Endodermal cell (in vitro differentiated cells): ENCODE results near the gene CCDC102A. TPM values are rescaled to one million over a fixed set of nuclear protein-coding genes. Genes with fewer than 3 reads are reported as not detected.

Experiments used
- DNase-seq: peaks from one replicate; pipeline ENCODE4 v3.0.0-alpha.2; 2017
- H3K27ac ChIP-seq: 2 replicates; pipeline ENCODE4 v1.5.1; 2013; ENCODE audit warnings: mild to moderate bottlenecking, low read depth, low read length, moderate library complexity
- H3K27me3 ChIP-seq: 2 replicates; pipeline ENCODE4 v1.6.1; 2013; ENCODE audit warnings: mild to moderate bottlenecking, low read length, moderate library complexity; ENCODE audit not compliant: insufficient read depth, control insufficient read depth, poor library complexity, severe bottlenecking
- H3K36me3 ChIP-seq: 2 replicates; pipeline ENCODE4 v1.7.0; 2013; ENCODE audit warnings: mild to moderate bottlenecking, low read length, moderate library complexity; ENCODE audit not compliant: control insufficient read depth, insufficient read depth
- H3K4me1 ChIP-seq: one replicate; pipeline ENCODE4 v1.7.0; 2013; ENCODE audit warnings: low read length; ENCODE audit not compliant: control insufficient read depth, insufficient read depth
- H3K4me3 ChIP-seq: 2 replicates; pipeline ENCODE4 v1.5.1; 2013; ENCODE audit warnings: mild to moderate bottlenecking, low read length, moderate library complexity
- H3K9ac ChIP-seq: 2 replicates; pipeline ENCODE4 v1.6.1; 2013; ENCODE audit warnings: mild to moderate bottlenecking, low read length, moderate library complexity; ENCODE audit not compliant: poor library complexity, severe bottlenecking; ENCODE audit errors: extremely low read depth
- H3K9me3 ChIP-seq: 2 replicates; pipeline ENCODE4 v1.6.1; 2013; ENCODE audit warnings: mild to moderate bottlenecking, low read length, moderate library complexity; ENCODE audit not compliant: control insufficient read depth
- H3K27ac Mint-ChIP-seq: 2 replicates; pipeline ENCODE4 v1.8.0; 2020; ENCODE audit warnings: mixed read lengths
- H3K27me3 Mint-ChIP-seq: 2 replicates; pipeline ENCODE4 v1.8.0; 2021; ENCODE audit warnings: mild to moderate bottlenecking, mixed read lengths; ENCODE audit not compliant: insufficient read depth
- H3K36me3 Mint-ChIP-seq: 2 replicates; pipeline ENCODE4 v1.8.0; 2020; ENCODE audit warnings: low read depth, mixed read lengths
- H3K4me1 Mint-ChIP-seq: 2 replicates; pipeline ENCODE4 v1.8.0; 2020; ENCODE audit warnings: mixed read lengths
- H3K4me3 Mint-ChIP-seq: 2 replicates; pipeline ENCODE4 v1.8.0; 2020; ENCODE audit warnings: mild to moderate bottlenecking, moderate library complexity, mixed read lengths
- H3K9me3 Mint-ChIP-seq: 2 replicates; pipeline ENCODE4 v1.8.0; 2020; ENCODE audit warnings: mild to moderate bottlenecking, mixed read lengths
- CTCF ChIP-seq: fragments of 200-600 bp; sonication (generic); conservative IDR thresholded peaks from 2 replicates; pipeline ENCODE4 v1.5.0; 2021; ENCODE audit warnings: antibody characterized with exemption, mild to moderate bottlenecking
- WGBS, 2 experiments: methylation state at CpG; one replicate each; pipeline versions ENCODE4 v1.1.5 to v1.1.7; 2013; ENCODE audit warnings: missing lambda C conversion rate in 2 of 2, mixed read lengths in 1 of 2; ENCODE audit not compliant: insufficient coverage in 1 of 2, insufficient read length in 1 of 2; 5-methylcytosine and 5-hydroxymethylcytosine counted together
- total RNA-seq, 2 donors: library from RNA; stranded (reverse); fragmentation: NEBNext Ultra II Directional in 1 of 2; extraction: Animal tissue kit (Norgen Biotek cat#: 25700) in 1 of 2; gene quantifications; 2 replicates in 1 of 2; 3 replicates in 1 of 2; pipeline ENCODE4 v1.2.1, GENCODE V29; 2021

The CCDC102A gene
- total RNA-seq, 2 donors from 2014 or later, result 6.7 to 9.8 TPM

GRCh38 chr16:57474671-57475661 lies 61.4 kb downstream of the CCDC102A start:
- peaks cover 21% of the 10 kb centered on the region for H3K36me3 Mint-ChIP-seq
- H3K36me3 ChIP-seq, result peaks cover 31% of the 10 kb centered on the region
- DNase-seq, result no peak
- H3K9me3 ChIP-seq, result no peaks in the 10 kb centered on the region
- no peaks in the 10 kb centered on the region for H3K27me3 ChIP-seq
- H3K27ac ChIP-seq, result no peak overlapping the region
- no peaks in the 10 kb centered on the region for H3K9me3 Mint-ChIP-seq
- H3K4me3 Mint-ChIP-seq, result no peak overlapping the region
- no peak overlapping the region for H3K9ac ChIP-seq
- peaks cover 36% of the 10 kb centered on the region for H3K4me1 Mint-ChIP-seq
- WGBS, 2 experiments, result 93 to 94% methylated on average over 19 to 30 of the region's 30 CpGs
- no peak overlapping the region for H3K27ac Mint-ChIP-seq
- TF ChIP-seq CTCF, result no peak
- peaks cover 19% of the 10 kb centered on the region for H3K4me1 ChIP-seq
- peaks cover 8% of the 10 kb centered on the region for H3K27me3 Mint-ChIP-seq
- no peak overlapping the region for H3K4me3 ChIP-seq

- no peak overlapping the region for H3K9ac ChIP-seq
- Mint-ChIP-seq H3K27ac (no peak overlapping the region), H3K9me3 (no peaks in the 10 kb centered on the region), H3K27me3 (peaks cover 4% of the 10 kb centered on the region), H3K4me1 (peaks cover 30% of the 10 kb centered on the region), H3K36me3 (peaks cover 31% of the 10 kb centered on the region), H3K4me3 (no peak overlapping the region)
- peaks cover 19% of the 10 kb centered on the region for H3K4me1 ChIP-seq
- TF ChIP-seq CTCF, result no peak
- no peaks in the 10 kb centered on the region for H3K27me3 ChIP-seq
- DNase-seq, result no peak
- H3K27ac ChIP-seq, result no peak overlapping the region
- peaks cover 41% of the 10 kb centered on the region for H3K36me3 ChIP-seq
- 94 to 100% methylated on average over 2 to 8 of the region's 8 CpGs for WGBS, 2 experiments
- no peak overlapping the region for H3K4me3 ChIP-seq
- no peaks in the 10 kb centered on the region for H3K9me3 ChIP-seq
Observed at GRCh38 chr16:57473906-57474305, 62.5 kb downstream of the CCDC102A start.

- Histone ChIP-seq H3K4me3 (no peak overlapping the region), H3K4me1 (peaks cover 19% of the 10 kb centered on the region), H3K27me3 (no peaks in the 10 kb centered on the region), H3K36me3 (peaks cover 46% of the 10 kb centered on the region), H3K27ac (no peak overlapping the region), H3K9me3 (no peaks in the 10 kb centered on the region), H3K9ac (no peak overlapping the region)
- Mint-ChIP-seq H3K27me3 (no peaks in the 10 kb centered on the region), H3K27ac (no peak overlapping the region), H3K9me3 (no peaks in the 10 kb centered on the region), H3K36me3 (peaks cover 37% of the 10 kb centered on the region), H3K4me1 (peaks cover 27% of the 10 kb centered on the region), H3K4me3 (no peak overlapping the region)
- TF ChIP-seq CTCF, result no peak
- DNase-seq, result no peak
- 95 to 96% methylated on average over 12 to 14 of the region's 14 CpGs for WGBS, 2 experiments
Observed at GRCh38 chr16:57473176-57473840, 63.1 kb downstream of the CCDC102A start.
